ENCODE measurements around the gene JAKMIP3.

The JAKMIP3 gene

GRCh38 chr10:132061465-132061864 lies 4.3 kb upstream of the JAKMIP3 start:
- CTCF ChIA-PET = no interaction called here
- POLR2A ChIA-PET = no interaction called here
- no peak for DNase-seq (ENCODE audit: extremely low spot score)
- TF ChIP-seq FOXM1 (IDR thresholded peaks at IDR 0.05; ENCODE audit: borderline replicate concordance) = no peak
- TF ChIP-seq ARNT (IDR thresholded peaks at IDR 0.05) = no peak
- no peak for TF ChIP-seq TARDBP (IDR thresholded peaks at IDR 0.05)
- TF ChIP-seq L3MBTL2 (conservative IDR thresholded peaks at IDR 0.05) = no peak
- no peak for TF ChIP-seq ZNF384 (IDR thresholded peaks at IDR 0.05)
- no peak for TF ChIP-seq NFRKB (IDR thresholded peaks at IDR 0.05)
- TF ChIP-seq FOXA1 (IDR thresholded peaks at IDR 0.05) = no peak
- no peak for TF ChIP-seq BHLHE40 (IDR thresholded peaks at IDR 0.05; ENCODE audit: borderline replicate concordance)

DNA sequence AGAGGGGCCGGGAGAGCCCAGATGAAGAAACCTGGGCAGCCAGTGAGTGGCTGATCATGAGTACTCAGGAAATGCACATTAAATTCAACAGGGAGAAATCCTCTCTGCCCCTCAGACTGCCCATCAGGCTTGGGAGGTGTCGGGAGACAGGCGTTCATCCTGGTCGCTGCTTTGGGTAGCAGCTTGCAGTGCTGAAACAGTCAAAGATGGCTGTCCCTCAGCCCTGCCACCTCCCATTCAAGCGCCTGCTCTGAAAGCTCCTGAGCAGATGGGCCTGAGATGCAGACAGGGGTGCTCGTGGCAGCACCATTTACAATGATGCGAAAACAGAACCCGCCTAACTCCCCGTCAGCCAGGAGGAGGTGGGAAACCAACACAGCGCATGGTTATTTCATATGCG lies 3.6 kb upstream of the JAKMIP3 start:
- no peak for DNase-seq (ENCODE audit: extremely low spot score)
- TF ChIP-seq PKNOX1 (IDR thresholded peaks at IDR 0.05) (no peak), BHLHE40 (IDR thresholded peaks at IDR 0.05; ENCODE audit: borderline replicate concordance) (no peak), TARDBP (IDR thresholded peaks at IDR 0.05) (no peak), ARNT (IDR thresholded peaks at IDR 0.05) (no peak), FOXK2 (IDR thresholded peaks at IDR 0.05) (no peak), SUZ12 (IDR thresholded peaks at IDR 0.05) (no peak), L3MBTL2 (conservative IDR thresholded peaks at IDR 0.05) (no peak), HDGF (IDR thresholded peaks at IDR 0.05; ENCODE audit: borderline replicate concordance) (no peak), FOXM1 (IDR thresholded peaks at IDR 0.05; ENCODE audit: borderline replicate concordance) (no peak), FOXA1 (IDR thresholded peaks at IDR 0.05) (no peak), CTBP1 (IDR thresholded peaks at IDR 0.05; ENCODE audit: borderline replicate concordance) (no peak), ZNF384 (IDR thresholded peaks at IDR 0.05) (no peak), ELF4 (IDR thresholded peaks at IDR 0.05) (no peak)
- POLR2A ChIA-PET = no interaction called here
- CTCF ChIA-PET = no interaction called here

- ChIA-PET CTCF (no interaction called here), POLR2A (no interaction called here)
- no peak for TF ChIP-seq ELF4 (IDR thresholded peaks at IDR 0.05)
- TF ChIP-seq ARNT (IDR thresholded peaks at IDR 0.05) = no peak
- no peak for TF ChIP-seq ZNF384 (IDR thresholded peaks at IDR 0.05)
- no peak for TF ChIP-seq L3MBTL2 (conservative IDR thresholded peaks at IDR 0.05)
- no peak for TF ChIP-seq NFRKB (IDR thresholded peaks at IDR 0.05)
- no peak for TF ChIP-seq PKNOX1 (IDR thresholded peaks at IDR 0.05)
- TF ChIP-seq HDGF (IDR thresholded peaks at IDR 0.05; ENCODE audit: borderline replicate concordance) = no peak
- DNase-seq (ENCODE audit: extremely low spot score) = no peak
Measured at GRCh38 chr10:132062641-132063390, 2.9 kb upstream of the JAKMIP3 start.

DNA sequence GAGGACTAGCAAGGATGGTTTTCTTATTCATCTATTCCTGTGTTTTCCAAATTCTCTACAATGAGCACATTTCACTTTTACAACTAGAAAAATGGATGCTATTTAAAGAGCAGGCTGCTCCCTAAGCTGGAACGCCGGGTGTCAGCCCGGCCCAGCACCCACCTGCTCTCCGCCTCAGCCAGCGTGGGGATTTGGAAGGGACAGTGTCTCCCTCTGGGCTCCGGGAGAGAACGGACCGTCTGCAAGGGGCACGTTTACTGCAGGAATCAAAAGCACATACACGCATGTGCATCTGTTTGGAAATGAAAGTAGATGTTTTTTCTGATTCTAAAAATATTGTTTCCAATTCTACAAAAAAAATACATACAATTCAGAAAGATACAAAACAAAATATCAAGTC lies 2.3 kb upstream of the JAKMIP3 start:
- TF ChIP-seq FOXK2 (IDR thresholded peaks at IDR 0.05) (no peak), ZNF384 (IDR thresholded peaks at IDR 0.05) (no peak), BHLHE40 (IDR thresholded peaks at IDR 0.05; ENCODE audit: borderline replicate concordance) (no peak), LEF1 (IDR thresholded peaks at IDR 0.05; ENCODE audit: borderline replicate concordance) (no peak), SUZ12 (IDR thresholded peaks at IDR 0.05) (no peak), NFRKB (IDR thresholded peaks at IDR 0.05) (no peak), FOXM1 (IDR thresholded peaks at IDR 0.05; ENCODE audit: borderline replicate concordance) (no peak), L3MBTL2 (conservative IDR thresholded peaks at IDR 0.05) (no peak), SP1 (IDR thresholded peaks at IDR 0.05) (no peak), ARNT (IDR thresholded peaks at IDR 0.05) (no peak), PKNOX1 (IDR thresholded peaks at IDR 0.05) (no peak), CTBP1 (IDR thresholded peaks at IDR 0.05; ENCODE audit: borderline replicate concordance) (no peak), ELF4 (IDR thresholded peaks at IDR 0.05) (no peak)
- ChIA-PET CTCF (no interaction called here), POLR2A (no interaction called here)
- DNase-seq (ENCODE audit: extremely low spot score) = no peak

- no peak for TF ChIP-seq ELF4 (IDR thresholded peaks at IDR 0.05)
- DNase-seq (ENCODE audit: extremely low spot score) = no peak
- ChIA-PET POLR2A (no interaction called here), CTCF (no interaction called here)
Measured at GRCh38 chr10:132064082-132064755, 1.5 kb upstream of the JAKMIP3 start.

DNA sequence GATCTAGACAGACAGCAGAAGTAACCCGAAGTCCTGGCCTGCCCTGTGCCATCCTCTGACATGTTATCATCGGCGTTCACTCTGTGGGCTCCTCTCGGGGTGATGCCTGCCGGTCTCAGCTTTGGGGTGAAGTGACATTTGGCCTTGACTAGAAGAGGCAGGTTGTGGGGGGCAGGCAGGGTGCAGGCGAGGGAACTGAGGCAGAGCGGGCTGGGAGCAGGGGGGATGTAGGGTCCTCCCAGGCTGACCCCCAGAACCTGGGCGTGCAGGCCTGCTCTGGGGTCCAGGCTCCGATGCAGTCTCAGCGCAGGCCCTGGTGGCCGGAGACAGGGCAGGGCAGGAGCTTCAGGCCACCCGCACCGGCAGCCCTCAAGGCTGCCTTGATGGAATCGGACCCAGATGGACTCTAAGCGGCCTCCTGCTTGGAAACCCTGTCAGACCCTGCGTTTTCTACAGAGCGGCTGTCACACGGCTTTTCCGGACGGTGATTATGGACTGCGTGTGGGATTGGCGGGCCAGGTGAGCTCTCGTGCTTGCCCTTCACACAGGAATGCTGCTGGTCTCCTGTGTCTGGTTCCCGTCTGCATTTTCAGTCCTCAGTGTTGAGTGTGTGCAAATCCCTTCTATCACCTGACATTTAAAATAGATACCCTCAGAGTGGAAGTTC lies 842 bp upstream of the JAKMIP3 start:
- POLR2A ChIA-PET = no interaction called here
- DNase-seq (ENCODE audit: extremely low spot score) = no peak
- CTCF ChIA-PET = no interaction called here
- TF ChIP-seq NFRKB (IDR thresholded peaks at IDR 0.05) = no peak
- no peak for TF ChIP-seq FOXA1 (IDR thresholded peaks at IDR 0.05)

All from HEK293T (cell line).